ENCODE results near the gene SHISA6. TPM values are rescaled to one million over a fixed set of nuclear protein-coding genes. Genes with fewer than 3 reads are reported as not detected.

Gene SHISA6
- polyA plus RNA-seq, 1 of the 3 experiments (the other 2 are of a cell fraction) = not detected

- no peak overlapping the region for H3K27ac ChIP-seq (ENCODE audit: low read depth in 2 of 2, low read length in 1 of 2)
- H3F3A ChIP-seq (replicated peaks; ENCODE audit: insufficient read depth) = no peaks in the 10 kb centered on the region
- no peak overlapping the region for H2AFZ ChIP-seq (ENCODE audit: low read depth)
- H3K79me2 ChIP-seq (ENCODE audit: insufficient read depth) = no peaks in the 10 kb centered on the region
- H3K9me2 ChIP-seq = no peaks in the 10 kb centered on the region
- POLR2A ChIA-PET = no interaction called here
- 22% methylated on average over 3 of the region's 3 CpGs for WGBS (ENCODE audit: low lambda C conversion rate)
- CTCF ChIA-PET = no interaction called here
- no peaks in the 10 kb centered on the region for H3K4me1 ChIP-seq (ENCODE audit: control insufficient read depth in 1 of 2, insufficient read depth in 2 of 2, low read depth in 1 of 2, low read length in 1 of 2)
- H3K27me3 ChIP-seq (ENCODE audit: insufficient read depth) = no peaks in the 10 kb centered on the region
- H3K4me3 ChIP-seq (ENCODE audit: low read depth in 2 of 2, low read length in 1 of 2) = no peak overlapping the region
- TF ChIP-seq JUND (IDR thresholded peaks at IDR 0.05) = no peak
- no peak for TF ChIP-seq MXI1 (IDR thresholded peaks at IDR 0.05; ENCODE audit: low read depth, low read length)
- no peak for TF ChIP-seq RXRA (IDR thresholded peaks at IDR 0.05; ENCODE audit: borderline replicate concordance, low read depth)
- TF ChIP-seq CHD2 (IDR thresholded peaks at IDR 0.05; ENCODE audit: low read length, partially characterized antibody) = no peak
- TF ChIP-seq USF1 (IDR thresholded peaks at IDR 0.05; ENCODE audit: borderline replicate concordance, low read depth) = no peak
- TF ChIP-seq SMC3 (IDR thresholded peaks at IDR 0.05; ENCODE audit: low read depth, low read length) = no peak
- TF ChIP-seq ZBTB33 (IDR thresholded peaks at IDR 0.05; ENCODE audit: borderline replicate concordance, low read depth) = no peak
- TF ChIP-seq NFIC (IDR thresholded peaks at IDR 0.05; ENCODE audit: borderline replicate concordance) = no peak
- no peak for TF ChIP-seq USF2 (IDR thresholded peaks at IDR 0.05; ENCODE audit: borderline replicate concordance, low read depth, low read length)
- TF ChIP-seq FOXJ3 (CRISPR knock-in tag; IDR thresholded peaks at IDR 0.05) = no peak
- no peak for TF ChIP-seq POLR2AphosphoS5 (IDR thresholded peaks at IDR 0.05; ENCODE audit: low read depth, low read length)
- TF ChIP-seq TAF1 (IDR thresholded peaks at IDR 0.05; ENCODE audit: borderline replicate concordance, low read depth, low read length) = no peak
- no peak for TF ChIP-seq YY1 (IDR thresholded peaks at IDR 0.05; ENCODE audit: low read depth)
- no peak for TF ChIP-seq FOXM1 (IDR thresholded peaks at IDR 0.05; ENCODE audit: low read depth)
- TF ChIP-seq MEF2A (IDR thresholded peaks at IDR 0.05; ENCODE audit: borderline replicate concordance, low read depth) = no peak
- TF ChIP-seq NRF1 (IDR thresholded peaks at IDR 0.05; ENCODE audit: low read depth, low read length) = no peak
- DNase-seq = no peak
- H3K9ac ChIP-seq = no peak overlapping the region
- H3K36me3 ChIP-seq (replicated peaks in 1 of 2; ENCODE audit: control insufficient read depth in 1 of 2, insufficient read depth in 2 of 2, low read length in 1 of 2) = no peaks in the 10 kb centered on the region
- H3K4me2 ChIP-seq = no peak overlapping the region
- no peaks in the 10 kb centered on the region for H4K20me1 ChIP-seq (ENCODE audit: insufficient read depth)
- no peaks in the 10 kb centered on the region for H3K9me3 ChIP-seq
These were observed 177.3 kb downstream of the SHISA6 start for GRCh38 chr17:11418342-11418741.

- WGBS (ENCODE audit: low lambda C conversion rate) = 29% methylated on average over 6 of the region's 6 CpGs
- Histone ChIP-seq H3K9ac (no peak overlapping the region), H3F3A (replicated peaks; ENCODE audit: insufficient read depth) (no peaks in the 10 kb centered on the region), H3K9me2 (no peaks in the 10 kb centered on the region), H3K4me3 (ENCODE audit: low read depth in 2 of 2, low read length in 1 of 2) (no peak overlapping the region), H4K20me1 (ENCODE audit: insufficient read depth) (no peaks in the 10 kb centered on the region), H3K27ac (ENCODE audit: low read depth in 2 of 2, low read length in 1 of 2) (no peak overlapping the region), H2AFZ (ENCODE audit: low read depth) (no peak overlapping the region), H3K27me3 (ENCODE audit: insufficient read depth) (no peaks in the 10 kb centered on the region), H3K36me3 (replicated peaks in 1 of 2; ENCODE audit: control insufficient read depth in 1 of 2, insufficient read depth in 2 of 2, low read length in 1 of 2) (no peaks in the 10 kb centered on the region), H3K4me2 (no peak overlapping the region), H3K79me2 (ENCODE audit: insufficient read depth) (no peaks in the 10 kb centered on the region), H3K9me3 (no peaks in the 10 kb centered on the region), H3K4me1 (ENCODE audit: control insufficient read depth in 1 of 2, insufficient read depth in 2 of 2, low read depth in 1 of 2, low read length in 1 of 2) (no peaks in the 10 kb centered on the region)
- no peak for DNase-seq
- POLR2A ChIA-PET = no interaction called here
- CTCF ChIA-PET = interaction anchor here (1.3 kb wide), 1 partner anchor 214 kb away, joined by 3 read pairs; no protein-coding TSS in a partner anchor
- no peak for TF ChIP-seq SMC3 (IDR thresholded peaks at IDR 0.05; ENCODE audit: low read depth, low read length)
- TF ChIP-seq CHD2 (IDR thresholded peaks at IDR 0.05; ENCODE audit: low read length, partially characterized antibody) = no peak
- no peak for TF ChIP-seq EP300 (IDR thresholded peaks at IDR 0.05; ENCODE audit: borderline replicate concordance in 1 of 2, low read depth in 1 of 2, low read length in 1 of 2)
- TF ChIP-seq MAX (IDR thresholded peaks at IDR 0.05; ENCODE audit: low read depth) = no peak
- no peak for TF ChIP-seq RAD21 (IDR thresholded peaks at IDR 0.05; ENCODE audit: low read length)
- no peak for TF ChIP-seq ELF1 (IDR thresholded peaks at IDR 0.05)
- no peak for TF ChIP-seq MEF2A (IDR thresholded peaks at IDR 0.05; ENCODE audit: borderline replicate concordance, low read depth)
- no peak for TF ChIP-seq MXI1 (IDR thresholded peaks at IDR 0.05; ENCODE audit: low read depth, low read length)
- TF ChIP-seq TCF12 (IDR thresholded peaks at IDR 0.05) = no peak
- TF ChIP-seq NFIC (IDR thresholded peaks at IDR 0.05; ENCODE audit: borderline replicate concordance) = no peak
- no peak for TF ChIP-seq RXRA (IDR thresholded peaks at IDR 0.05; ENCODE audit: borderline replicate concordance, low read depth)
- TF ChIP-seq CTCF (IDR thresholded peaks at IDR 0.05) = no peak
- no peak for TF ChIP-seq SIN3A (IDR thresholded peaks at IDR 0.05; ENCODE audit: borderline replicate concordance, low read depth, low read length)
- no peak for TF ChIP-seq GATA2 (CRISPR knock-in tag; IDR thresholded peaks at IDR 0.05)
- TF ChIP-seq TAF1 (IDR thresholded peaks at IDR 0.05; ENCODE audit: borderline replicate concordance, low read depth, low read length) = no peak
- TF ChIP-seq GABPA (IDR thresholded peaks at IDR 0.05; ENCODE audit: low read depth) = no peak
These were observed 189.7 kb downstream of the SHISA6 start for GRCh38 chr17:11430751-11431150.

All from SK-N-SH (cell line).